Measurements from ENCODE around the gene HOXD11. TPM values are rescaled to one million over a fixed set of nuclear protein-coding genes. Genes with fewer than 3 reads are reported as not detected.
A peak's percentile ranks its signal among the peaks of the same experiment; 100 is the strongest.

HOXD11 gene
- total RNA-seq, 6 donors from 2014 or later: not detected

DNA sequence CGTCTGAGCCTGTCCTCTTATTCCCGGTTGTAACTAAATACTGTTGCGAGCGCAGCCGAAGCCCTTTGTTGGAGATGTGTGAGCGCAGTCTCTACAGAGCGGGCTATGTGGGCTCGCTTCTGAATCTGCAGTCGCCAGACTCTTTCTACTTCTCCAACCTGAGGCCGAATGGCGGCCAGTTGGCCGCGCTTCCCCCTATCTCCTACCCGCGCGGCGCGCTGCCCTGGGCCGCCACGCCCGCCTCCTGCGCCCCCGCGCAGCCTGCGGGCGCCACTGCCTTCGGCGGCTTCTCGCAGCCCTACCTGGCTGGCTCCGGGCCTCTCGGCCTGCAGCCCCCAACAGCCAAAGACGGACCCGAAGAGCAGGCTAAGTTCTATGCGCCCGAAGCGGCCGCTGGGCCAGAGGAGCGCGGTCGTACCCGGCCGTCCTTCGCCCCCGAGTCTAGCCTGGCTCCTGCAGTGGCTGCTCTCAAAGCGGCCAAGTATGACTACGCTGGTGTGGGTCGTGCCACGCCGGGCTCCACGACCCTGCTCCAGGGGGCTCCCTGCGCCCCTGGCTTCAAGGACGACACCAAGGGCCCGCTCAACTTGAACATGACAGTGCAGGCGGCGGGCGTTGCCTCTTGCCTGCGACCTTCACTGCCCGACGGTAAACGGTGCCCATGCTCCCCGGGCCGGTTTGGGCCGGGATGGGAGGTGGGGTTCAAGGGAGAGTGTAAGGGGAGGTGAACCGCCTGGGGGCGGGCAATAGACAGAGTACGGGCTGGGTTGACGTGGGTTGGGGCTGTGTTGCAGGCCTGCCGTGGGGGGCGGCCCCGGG lies 7.1 kb upstream of the HOXD11 start, which contains the start of gene HOXD12:
HOXD12 (plus strand) TSS at position 68 of the 819 bp plus-strand sequence; CDS start at position 75, 7 bp downstream.
- no peaks in the 10 kb centered on the region for H3K9me3 ChIP-seq
- 0 to 7% methylated on average over 7 to 47 of the region's 70 CpGs for whole genome bisulfite sequencing, 2 donors
- TF ChIP-seq POLR2AphosphoS5 (IDR thresholded peaks at IDR 0.05): no peak
- no peak for TF ChIP-seq POLR2A (IDR thresholded peaks at IDR 0.05)
- no peak for TF ChIP-seq EP300 (IDR thresholded peaks at IDR 0.05)
- TF ChIP-seq, protein P1, sequence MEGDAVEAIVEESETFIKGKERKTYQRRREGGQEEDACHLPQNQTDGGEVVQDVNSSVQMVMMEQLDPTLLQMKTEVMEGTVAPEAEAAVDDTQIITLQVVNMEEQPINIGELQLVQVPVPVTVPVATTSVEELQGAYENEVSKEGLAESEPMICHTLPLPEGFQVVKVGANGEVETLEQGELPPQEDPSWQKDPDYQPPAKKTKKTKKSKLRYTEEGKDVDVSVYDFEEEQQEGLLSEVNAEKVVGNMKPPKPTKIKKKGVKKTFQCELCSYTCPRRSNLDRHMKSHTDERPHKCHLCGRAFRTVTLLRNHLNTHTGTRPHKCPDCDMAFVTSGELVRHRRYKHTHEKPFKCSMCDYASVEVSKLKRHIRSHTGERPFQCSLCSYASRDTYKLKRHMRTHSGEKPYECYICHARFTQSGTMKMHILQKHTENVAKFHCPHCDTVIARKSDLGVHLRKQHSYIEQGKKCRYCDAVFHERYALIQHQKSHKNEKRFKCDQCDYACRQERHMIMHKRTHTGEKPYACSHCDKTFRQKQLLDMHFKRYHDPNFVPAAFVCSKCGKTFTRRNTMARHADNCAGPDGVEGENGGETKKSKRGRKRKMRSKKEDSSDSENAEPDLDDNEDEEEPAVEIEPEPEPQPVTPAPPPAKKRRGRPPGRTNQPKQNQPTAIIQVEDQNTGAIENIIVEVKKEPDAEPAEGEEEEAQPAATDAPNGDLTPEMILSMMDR (IDR thresholded peaks at IDR 0.05): no peak

GRCh38 chr2:176100547-176101140 lies 6.4 kb upstream of the HOXD11 start:
- Histone ChIP-seq H3K27ac (no peak overlapping the region), H3K9me3 (no peaks in the 10 kb centered on the region), H3K36me3 (no peaks in the 10 kb centered on the region), H3K4me1 (peaks cover 23 to 49% (median 30%) of the 10 kb centered on the region in 4 donors), H3K27me3 (peaks cover 0 to 91% (median 63%) of the 10 kb centered on the region in 4 donors), H3K4me3 (no peak overlapping the region)
- 12% methylated on average over 14 to 28 of the region's 28 CpGs for WGBS, 2 donors
- TF ChIP-seq POLR2AphosphoS5 (IDR thresholded peaks at IDR 0.05): no peak
- no peak for TF ChIP-seq EP300 (IDR thresholded peaks at IDR 0.05)
- TF ChIP-seq POLR2A (IDR thresholded peaks at IDR 0.05): no peak
- TF ChIP-seq, protein P1 (IDR thresholded peaks at IDR 0.05): no peak
- ATAC-seq (ENCODE audit: low FRiP score in 2 of 2) (no peak), DNase-seq (no peak)

More for the DNA sequence above, 7.1 kb upstream of the HOXD11 start, which contains the start of gene HOXD12:
- H3K36me3 ChIP-seq: no peaks in the 10 kb centered on the region
- H3K27ac ChIP-seq: no peak within 1 kb of the TSS
- ATAC-seq (ENCODE audit: low FRiP score in 2 of 2): no peak
- H3K4me1 ChIP-seq: peaks cover 23 to 45% (median 30%) of the 10 kb centered on the region in 4 donors
- peak in 1 of 2 donors; percentile 73 for DNase-seq
- H3K4me3 ChIP-seq: no peak within 1 kb of the TSS
- peaks cover 0 to 90% (median 61%) of the 10 kb centered on the region in 4 donors for H3K27me3 ChIP-seq

- 2 to 9% methylated on average over 2 of the region's 2 CpGs for WGBS, 2 donors
- TF ChIP-seq, protein P1 (IDR thresholded peaks at IDR 0.05): no peak
- TF ChIP-seq POLR2AphosphoS5 (IDR thresholded peaks at IDR 0.05) (no peak), EP300 (IDR thresholded peaks at IDR 0.05) (no peak), POLR2A (IDR thresholded peaks at IDR 0.05) (no peak)
- no peak overlapping the region for H3K27ac ChIP-seq
- peaks cover 22 to 46% (median 31%) of the 10 kb centered on the region in 4 donors for H3K4me1 ChIP-seq
- DNase-seq: no peak
- H3K4me3 ChIP-seq: no peak overlapping the region
- H3K27me3 ChIP-seq: peaks cover 0 to 95% (median 63%) of the 10 kb centered on the region in 4 donors
- no peaks in the 10 kb centered on the region for H3K36me3 ChIP-seq
- ATAC-seq (ENCODE audit: low FRiP score in 2 of 2): no peak
- no peaks in the 10 kb centered on the region for H3K9me3 ChIP-seq
Observed at GRCh38 chr2:176101216-176101830, 5.8 kb upstream of the HOXD11 start.

DNA sequence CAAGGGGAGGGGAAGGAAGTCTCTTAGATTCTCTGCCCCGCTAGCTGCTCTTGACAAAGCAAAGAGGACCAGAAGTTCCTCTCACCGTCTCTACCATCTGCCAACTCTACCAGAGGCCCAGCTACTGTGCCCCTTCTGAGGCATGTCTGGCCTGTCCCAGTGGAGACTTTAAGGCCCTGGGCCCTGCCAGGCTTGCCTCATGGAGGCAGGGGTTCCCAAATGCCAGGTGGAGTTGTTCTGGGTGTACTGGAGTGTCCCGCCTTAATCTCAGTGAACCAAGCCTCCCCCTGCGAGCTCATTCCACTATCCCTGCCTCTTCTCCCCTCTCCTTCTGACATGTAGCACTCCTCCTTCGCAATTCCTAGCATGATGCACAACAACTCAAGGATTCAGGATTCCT lies 5.2 kb upstream of the HOXD11 start:
- Histone ChIP-seq H3K36me3 (no peaks in the 10 kb centered on the region), H3K4me1 (peaks cover 22 to 46% (median 31%) of the 10 kb centered on the region in 4 donors), H3K4me3 (no peak overlapping the region), H3K27me3 (peaks cover 2 to 95% (median 66%) of the 10 kb centered on the region in 4 donors), H3K27ac (no peak overlapping the region), H3K9me3 (no peaks in the 10 kb centered on the region)
- no peak for DNase-seq
- TF ChIP-seq, protein P1 (IDR thresholded peaks at IDR 0.05): no peak
- TF ChIP-seq EP300 (IDR thresholded peaks at IDR 0.05): no peak
- no peak for TF ChIP-seq POLR2AphosphoS5 (IDR thresholded peaks at IDR 0.05)
- no peak for TF ChIP-seq POLR2A (IDR thresholded peaks at IDR 0.05)
- WGBS, 2 donors: 22 to 40% methylated on average over 5 of the region's 5 CpGs
- no peak for ATAC-seq (ENCODE audit: low FRiP score in 2 of 2)

All from upper lobe of left lung (tissue), 6 donors.